Neuronal stem cell (in vitro differentiated cells): ENCODE data around the gene MTX1.
A peak's percentile ranks its signal among the peaks of the same experiment; 100 is the strongest.

Source experiments
- DNase-seq: peaks from one replicate; pipeline ENCODE4 v3.0.0-alpha.2; 2013; ENCODE audit warnings: low spot score
- H2AFZ ChIP-seq: one replicate; pipeline ENCODE4 v1.6.1; 2013; ENCODE audit warnings: mild to moderate bottlenecking, low read length, inconsistent platforms
- H2AK5ac ChIP-seq: 2 replicates; pipeline ENCODE4 v1.6.1; 2013; ENCODE audit warnings: low read depth, mild to moderate bottlenecking, inconsistent platforms, low read length, moderate library complexity, mixed read lengths
- H2BK120ac ChIP-seq: 2 replicates; pipeline ENCODE4 v1.6.1; 2013; ENCODE audit warnings: low read depth, mild to moderate bottlenecking, inconsistent platforms, low read length, moderate library complexity, mixed read lengths
- H2BK12ac ChIP-seq: one replicate; pipeline ENCODE4 v1.6.1; 2013; ENCODE audit warnings: low read length, inconsistent platforms
- H2BK15ac ChIP-seq: 2 replicates; pipeline ENCODE4 v1.6.1; 2013; ENCODE audit warnings: mild to moderate bottlenecking, low read length, inconsistent platforms, mixed read lengths
- H2BK5ac ChIP-seq: one replicate; pipeline ENCODE4 v1.6.1; 2013; ENCODE audit warnings: inconsistent platforms, mild to moderate bottlenecking, low read length, moderate library complexity
- H3K14ac ChIP-seq: one replicate; pipeline ENCODE4 v1.6.1; 2013; ENCODE audit warnings: low read length, inconsistent platforms
- H3K18ac ChIP-seq: 2 replicates; pipeline ENCODE4 v1.6.1; 2013; ENCODE audit warnings: low read length, inconsistent platforms
- H3K23ac ChIP-seq: 2 replicates; pipeline ENCODE4 v1.6.1; 2013; ENCODE audit warnings: low read depth, mild to moderate bottlenecking, mixed read lengths, low read length, inconsistent platforms; ENCODE audit not compliant: poor library complexity
- H3K27ac ChIP-seq: replicated peaks from 3 replicates; pipeline ENCODE4 v1.5.1; 2013; ENCODE audit warnings: low read length, inconsistent platforms
- H3K27me3 ChIP-seq, 3 experiments: 2 replicates each; pipeline ENCODE4 v1.6.1; 2013; ENCODE audit warnings: low read length in 3 of 3, mild to moderate bottlenecking in 2 of 3, inconsistent platforms in 1 of 3, low read depth in 1 of 3, mixed read lengths in 1 of 3, moderate library complexity in 1 of 3; ENCODE audit not compliant: control insufficient read depth in 3 of 3, insufficient read depth in 3 of 3
- H3K36me3 ChIP-seq, 2 donors: replicated peaks in 1 of 2; 2 replicates each; pipeline ENCODE4 v1.6.1; 2013; ENCODE audit warnings: low read length in 2 of 2; ENCODE audit not compliant: control insufficient read depth in 2 of 2, insufficient read depth in 2 of 2
- H3K4ac ChIP-seq: 2 replicates; pipeline ENCODE4 v1.6.1; 2013; ENCODE audit warnings: inconsistent platforms, mild to moderate bottlenecking, low read length, moderate library complexity
- H3K4me1 ChIP-seq, 2 donors: 1 replicate in 1 of 2; 2 replicates in 1 of 2; pipeline ENCODE4 v1.6.1; 2013; ENCODE audit warnings: low read length in 2 of 2, low read depth in 1 of 2; ENCODE audit not compliant: control insufficient read depth in 2 of 2, insufficient read depth in 1 of 2
- H3K4me2 ChIP-seq: one replicate; pipeline ENCODE4 v1.6.1; 2013; ENCODE audit warnings: mild to moderate bottlenecking, low read length, inconsistent platforms; ENCODE audit not compliant: insufficient read depth, poor library complexity, severe bottlenecking
- H3K4me3 ChIP-seq, 2 donors: 2 replicates each; pipeline ENCODE4 v1.5.1; 2013; ENCODE audit warnings: low read length in 2 of 2, mild to moderate bottlenecking in 2 of 2, inconsistent platforms in 1 of 2, moderate library complexity in 1 of 2
- H3K79me1 ChIP-seq: one replicate; pipeline ENCODE4 v1.6.1; 2013; ENCODE audit warnings: low read depth, mild to moderate bottlenecking, inconsistent platforms, low read length, moderate library complexity
- H3K9ac ChIP-seq: one replicate; pipeline ENCODE4 v1.6.1; 2013; ENCODE audit warnings: mild to moderate bottlenecking, low read depth, low read length, inconsistent platforms; ENCODE audit not compliant: poor library complexity
- H3K9me3 ChIP-seq, 2 donors: replicated peaks in 1 of 2; 2 replicates each; pipeline versions ENCODE3 to v1.6.1; 2013; ENCODE audit warnings: low read length in 2 of 2, mild to moderate bottlenecking in 2 of 2, inconsistent platforms in 1 of 2, low read depth in 1 of 2, mixed read lengths in 1 of 2, moderate library complexity in 1 of 2; ENCODE audit not compliant: control insufficient read depth in 2 of 2, insufficient read depth in 1 of 2
- H4K8ac ChIP-seq: one replicate; pipeline ENCODE4 v1.6.1; 2013; ENCODE audit warnings: low read depth, mild to moderate bottlenecking, inconsistent platforms, low read length, moderate library complexity
- H4K91ac ChIP-seq: one replicate; pipeline ENCODE4 v1.6.1; 2013; ENCODE audit warnings: low read length, low read depth, mild to moderate bottlenecking, inconsistent platforms; ENCODE audit not compliant: poor library complexity
- WGBS, 2 donors: extraction: QIAGEN DNeasy Blood & Tissue Kit; methylation state at CpG; one replicate each; pipeline ENCODE4 v1.1.7; 2013; ENCODE audit warnings: missing lambda C conversion rate in 2 of 2, mixed read lengths in 1 of 2; ENCODE audit not compliant: insufficient read length in 2 of 2, insufficient replicate concordance in 1 of 2; ENCODE audit errors: extremely low coverage in 2 of 2; 5-methylcytosine and 5-hydroxymethylcytosine counted together

MTX1 gene

GRCh38 chr1:155175281-155175926 is 33.1 kb upstream of the MTX1 start:
- no peaks in the 10 kb centered on the region for H3K27me3 ChIP-seq
- peak overlapping the region; percentile 91 for H2AFZ ChIP-seq
- peak overlapping the region; percentile 72 for H3K18ac ChIP-seq
- WGBS, 2 donors, result no CpG with 5 or more reads among the region's 12 CpGs
- peak overlapping the region; percentile 83 for H3K9ac ChIP-seq
- peak overlapping the region; percentile 98 for H2AK5ac ChIP-seq
- peak overlapping the region; percentile 0 for H3K4ac ChIP-seq
- H3K23ac ChIP-seq, result no peak overlapping the region
- no peak overlapping the region for H4K8ac ChIP-seq
- H4K91ac ChIP-seq, result no peak overlapping the region
- H2BK5ac ChIP-seq, result peak overlapping the region; percentile 98
- peak overlapping the region; percentile 77 to 88 for H3K4me3 ChIP-seq
- H2BK120ac ChIP-seq, result peak overlapping the region; percentile 66
- peak overlapping the region; percentile 59 for H3K27ac ChIP-seq
- H3K36me3 ChIP-seq, result peaks cover 32 to 38% of the 10 kb centered on the region in 2 donors
- H3K9me3 ChIP-seq, result no peaks in the 10 kb centered on the region
- peaks cover 14% of the 10 kb centered on the region for H3K79me1 ChIP-seq
- H2BK12ac ChIP-seq, result peak overlapping the region; percentile 60
- H2BK15ac ChIP-seq, result peak overlapping the region; percentile 98
- H3K14ac ChIP-seq, result peak overlapping the region; percentile 59
- no peak for DNase-seq
- peaks cover 14 to 19% of the 10 kb centered on the region in 2 donors for H3K4me1 ChIP-seq
- peak overlapping the region; percentile 91 for H3K4me2 ChIP-seq

GRCh38 chr1:155175927-155176371 is 32.5 kb upstream of the MTX1 start:
- Histone ChIP-seq H2BK120ac (no peak overlapping the region), H3K27me3 (no peaks in the 10 kb centered on the region), H2BK12ac (no peak overlapping the region), H3K4ac (no peak overlapping the region), H3K18ac (peak overlapping the region; percentile 55), H2BK15ac (peak overlapping the region; percentile 71), H2AFZ (no peak overlapping the region), H4K91ac (no peak overlapping the region), H3K4me1 (peaks cover 14 to 19% of the 10 kb centered on the region in 2 donors), H3K79me1 (peaks cover 14% of the 10 kb centered on the region), H2AK5ac (peak overlapping the region; percentile 98), H3K14ac (no peak overlapping the region), H3K36me3 (peaks cover 31 to 32% of the 10 kb centered on the region in 2 donors), H3K9ac (peak overlapping the region; percentile 31), H4K8ac (no peak overlapping the region), H3K23ac (no peak overlapping the region), H3K4me2 (no peak overlapping the region), H3K4me3 (no peak overlapping the region), H3K27ac (no peak overlapping the region), H2BK5ac (no peak overlapping the region), H3K9me3 (no peaks in the 10 kb centered on the region)
- no CpG with 5 or more reads among the region's 9 CpGs for WGBS, 2 donors
- no peak for DNase-seq

DNA sequence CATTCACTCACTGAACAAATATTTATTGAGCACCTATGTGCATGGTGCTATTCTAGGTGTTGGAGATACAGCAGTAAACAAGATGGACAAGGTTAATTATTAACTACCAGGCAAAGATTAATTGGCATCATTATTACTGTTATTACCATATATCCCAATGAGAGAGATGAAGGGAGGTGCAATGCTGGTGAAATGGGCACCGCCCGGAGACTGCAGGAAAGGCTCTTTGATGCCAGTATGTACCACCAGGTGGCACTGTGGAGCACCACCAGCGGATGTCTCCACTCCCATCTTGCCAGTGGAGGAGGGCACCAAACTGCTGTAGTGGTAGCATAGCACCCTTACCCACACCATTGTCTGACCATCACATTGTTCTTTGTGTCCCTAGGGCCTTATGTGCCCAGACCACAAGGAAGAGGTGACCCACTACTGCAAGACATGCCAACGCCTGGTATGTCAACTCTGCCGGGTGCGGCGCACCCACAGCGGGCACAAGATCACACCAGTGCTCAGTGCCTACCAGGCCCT is 31.9 kb upstream of the MTX1 start:
- no peak overlapping the region for H2BK5ac ChIP-seq
- H2BK15ac ChIP-seq, result no peak overlapping the region
- DNase-seq, result peak; percentile 61
- no peak overlapping the region for H3K4ac ChIP-seq
- no peak overlapping the region for H3K14ac ChIP-seq
- H3K4me3 ChIP-seq, result no peak overlapping the region
- H3K23ac ChIP-seq, result no peak overlapping the region
- no peak overlapping the region for H2BK120ac ChIP-seq
- no peak overlapping the region for H2AK5ac ChIP-seq
- no peak overlapping the region for H3K18ac ChIP-seq
- no peak overlapping the region for H4K8ac ChIP-seq
- H3K9me3 ChIP-seq, result no peaks in the 10 kb centered on the region
- no peak overlapping the region for H2AFZ ChIP-seq
- peaks cover 14 to 19% of the 10 kb centered on the region in 2 donors for H3K4me1 ChIP-seq
- no peak overlapping the region for H3K4me2 ChIP-seq
- peaks cover 27 to 32% of the 10 kb centered on the region in 2 donors for H3K36me3 ChIP-seq
- no peak overlapping the region for H2BK12ac ChIP-seq
- no peak overlapping the region for H4K91ac ChIP-seq
- no peaks in the 10 kb centered on the region for H3K27me3 ChIP-seq
- H3K27ac ChIP-seq, result no peak overlapping the region
- H3K9ac ChIP-seq, result no peak overlapping the region
- H3K79me1 ChIP-seq, result peaks cover 15% of the 10 kb centered on the region
- no CpG with 5 or more reads among the region's 8 CpGs for WGBS, 2 donors

GRCh38 chr1:155177192-155177917 is 31.1 kb upstream of the MTX1 start:
- Histone ChIP-seq H3K4ac (no peak overlapping the region), H3K9ac (no peak overlapping the region), H2BK120ac (no peak overlapping the region), H2AK5ac (no peak overlapping the region), H3K9me3 (no peaks in the 10 kb centered on the region), H3K18ac (no peak overlapping the region), H4K91ac (no peak overlapping the region), H2BK15ac (peak overlapping the region; percentile 40), H3K27me3 (no peaks in the 10 kb centered on the region), H3K27ac (no peak overlapping the region), H3K36me3 (peaks cover 27 to 34% of the 10 kb centered on the region in 2 donors), H3K4me2 (no peak overlapping the region), H2AFZ (no peak overlapping the region), H3K14ac (no peak overlapping the region), H3K4me3 (no peak overlapping the region), H4K8ac (no peak overlapping the region), H2BK12ac (no peak overlapping the region), H3K23ac (peak overlapping the region; percentile 58), H3K79me1 (peaks cover 18% of the 10 kb centered on the region), H2BK5ac (no peak overlapping the region), H3K4me1 (peaks cover 12 to 16% of the 10 kb centered on the region in 2 donors)
- no peak for DNase-seq
- no CpG with 5 or more reads among the region's 11 CpGs for WGBS, 2 donors
